HCT116 (cell line): Measurements from ENCODE around the gene CELF2. TPM values are rescaled to one million over a fixed set of nuclear protein-coding genes. Genes with fewer than 3 reads are reported as not detected.

ENCODE experiments used
- ATAC-seq: fragments of 200-7000 bp; cut with Tn5 transposase; 2 replicates; pipeline ENCODE4 v1.9.1; 2020; ENCODE audit warnings: mild to moderate bottlenecking, moderate library complexity
- BruUV-seq: library from RNA; stranded (reverse); fragments of 400-500 nt; replicated peaks from 2 replicates; lab custom pipeline; 2021; lab: Mats Ljungman, UMichigan
- CTCF ChIA-PET: fragments of 300-600 bp; sonication (Branson Sonifier 250); formaldehyde crosslinking; loops from one replicate; lab custom pipeline; 2021; ENCODE audit warnings: antibody characterized with exemption; lab: Charles Lee
- POLR2A ChIA-PET: fragments of 300-600, 350-600 bp; sonication (Branson Sonifier 250); formaldehyde crosslinking; loops from one replicate; lab custom pipeline; 2021; ENCODE audit warnings: antibody characterized with exemption; lab: Charles Lee
- RAD21 ChIA-PET, 2 experiments: fragments of 300-600 bp; sonication (Branson Sonifier 250); formaldehyde crosslinking; loops; one replicate each; lab custom pipeline; 2023; ENCODE audit warnings: low total read pairs in 2 of 2; ENCODE audit not compliant: uncharacterized antibody in 2 of 2, unreplicated experiment in 2 of 2, low non-redundant PET in 1 of 2; lab: Charles Lee
- DNase-seq: peaks from one replicate; pipeline ENCODE4 v3.0.0-alpha.2; 2010; ENCODE audit warnings: low read depth, low spot score
- H2AFZ ChIP-seq: fragments of 200-600 bp; shearing (Covaris generic), sonication (generic); 2 replicates; pipeline ENCODE4 v1.6.1; 2017; ENCODE audit warnings: low read depth, mixed run types, mixed read lengths, antibody characterized with exemption, low read length; ENCODE audit not compliant: poor library complexity, severe bottlenecking
- H3K27ac ChIP-seq: 2 replicates; pipeline ENCODE4 v1.5.1; 2012; ENCODE audit warnings: low read depth, low read length
- H3K27me3 ChIP-seq: fragments of 200-600 bp; sonication (generic); 2 replicates; pipeline ENCODE4 v1.6.1; 2016; ENCODE audit warnings: mixed run types, low read length, mixed read lengths; ENCODE audit not compliant: insufficient read depth
- H3K36me3 ChIP-seq, 2 experiments: fragments of 200-500 bp in 1 of 2; fragments of 200-600 bp in 1 of 2; sonication (Bioruptor generic) in 1 of 2; sonication (generic) in 1 of 2; 2 replicates each; pipeline versions ENCODE4 v1.5.1 to v1.6.1; 2014 to 2016; ENCODE audit warnings: low read length in 2 of 2, inconsistent platforms in 1 of 2, mixed read lengths in 1 of 2, mixed run types in 1 of 2; ENCODE audit not compliant: insufficient read depth in 2 of 2, control insufficient read depth in 1 of 2
- H3K4me1 ChIP-seq, 2 experiments: fragments of 200-600 bp in 1 of 2; sonication (generic) in 1 of 2; 2 replicates each; pipeline versions ENCODE4 v1.5.1 to v1.6.1; 2012 to 2017; ENCODE audit warnings: low read length in 2 of 2, inconsistent platforms in 1 of 2, mild to moderate bottlenecking in 1 of 2, mixed read lengths in 1 of 2, mixed run types in 1 of 2, moderate library complexity in 1 of 2; ENCODE audit not compliant: insufficient read depth in 2 of 2, control insufficient read depth in 1 of 2
- H3K4me2 ChIP-seq: fragments of 200-600 bp; sonication (generic); 2 replicates; pipeline ENCODE4 v1.6.1; 2017; ENCODE audit warnings: mixed run types, low read length, mixed read lengths
- H3K4me3 ChIP-seq, 2 experiments: fragments of 200-600 bp in 1 of 2; sonication (generic) in 1 of 2; replicated peaks in 1 of 2; 2 replicates each; pipeline ENCODE4 v1.5.1; 2011 to 2016; ENCODE audit warnings: low read length in 2 of 2, control low read depth in 1 of 2, low read depth in 1 of 2, mild to moderate bottlenecking in 1 of 2, mixed read lengths in 1 of 2, mixed run types in 1 of 2
- H3K79me2 ChIP-seq: fragments of 200-600 bp; sonication (generic); 2 replicates; pipeline ENCODE4 v1.6.1; 2017; ENCODE audit warnings: mild to moderate bottlenecking, mixed run types, low read length, moderate library complexity, mixed read lengths; ENCODE audit not compliant: insufficient read depth
- H3K9ac ChIP-seq: fragments of 200-600 bp; sonication (generic); 2 replicates; pipeline ENCODE4 v1.6.1; 2016; ENCODE audit warnings: low read length, mixed read lengths
- H3K9me2 ChIP-seq: fragments of 200-600 bp; sonication (generic), shearing (Covaris generic); 2 replicates; pipeline ENCODE4 v1.6.1; 2017; ENCODE audit warnings: mixed run types, mild to moderate bottlenecking, moderate library complexity; ENCODE audit not compliant: insufficient read depth
- H3K9me3 ChIP-seq, 2 experiments: fragments of 200-500 bp in 1 of 2; fragments of 200-600 bp in 1 of 2; sonication (Bioruptor generic) in 1 of 2; sonication (generic) in 1 of 2; 2 replicates each; pipeline ENCODE4 v1.6.1; 2014 to 2017; ENCODE audit warnings: low read length in 2 of 2, mixed read lengths in 2 of 2, inconsistent platforms in 1 of 2, low read depth in 1 of 2, mild to moderate bottlenecking in 1 of 2, mixed run types in 1 of 2, moderate library complexity in 1 of 2; ENCODE audit not compliant: control insufficient read depth in 1 of 2, insufficient read depth in 1 of 2
- H4K20me1 ChIP-seq: fragments of 200-600 bp; sonication (generic), shearing (Covaris generic); 2 replicates; pipeline ENCODE4 v1.6.1; 2017; ENCODE audit warnings: mixed run types, mild to moderate bottlenecking, moderate library complexity; ENCODE audit not compliant: insufficient read depth
- CBX3 ChIP-seq: IDR thresholded peaks from 2 replicates; pipeline ENCODE4 v1.6.1; 2012; ENCODE audit warnings: low read depth
- EZH2 ChIP-seq: fragments of 200-600 bp; sonication (generic); IDR thresholded peaks from 2 replicates; pipeline ENCODE4 v1.6.1; 2017; ENCODE audit warnings: antibody characterized with exemption, mixed run types
- FOSL1 ChIP-seq: IDR thresholded peaks from 2 replicates; pipeline ENCODE4 v1.6.1; 2012; ENCODE audit warnings: low read depth
- POLR2AphosphoS5 ChIP-seq: IDR thresholded peaks from 2 replicates; pipeline ENCODE4 v1.6.1; 2011; ENCODE audit warnings: mild to moderate bottlenecking, low read depth, low read length, moderate library complexity
- SP1 ChIP-seq: IDR thresholded peaks from 2 replicates; pipeline ENCODE4 v1.6.1; 2012; ENCODE audit warnings: low read depth
- YY1 ChIP-seq: IDR thresholded peaks from 2 replicates; pipeline ENCODE4 v1.6.1; 2011; ENCODE audit warnings: low read length, low read depth, moderate library complexity, mild to moderate bottlenecking; ENCODE audit not compliant: insufficient replicate concordance; ENCODE audit errors: extremely low read depth
- intact Hi-C: fragments of 100-400 bp; cut with micrococcal nuclease; formaldehyde crosslinking; loops from 2 replicates; pipeline ENCODE4 v1.10.0; 2022
- total RNA-seq: library from RNA; stranded (reverse); gene quantifications from one replicate; pipeline ENCODE4 v1.2.1, GENCODE V29; 2021; ENCODE audit not compliant: unreplicated experiment
- TF ChIP-seq, protein P1 (sequence below), 3 experiments: fragments of 200-600 bp in 1 of 3; sonication (generic) in 1 of 3; IDR thresholded peaks in 2 of 3; conservative IDR thresholded peaks in 1 of 3; 2 replicates each; pipeline ENCODE4 v1.5.1; 2012 to 2017; ENCODE audit warnings: low read depth in 2 of 3, low read length in 2 of 3, antibody characterized with exemption in 1 of 3, borderline replicate concordance in 1 of 3, control low read depth in 1 of 3, mild to moderate bottlenecking in 1 of 3, mixed read lengths in 1 of 3, mixed run types in 1 of 3, moderate library complexity in 1 of 3; ENCODE audit not compliant: insufficient read depth in 1 of 3
- TF ChIP-seq, protein P2 (sequence below): IDR thresholded peaks from 2 replicates; pipeline ENCODE4 v1.6.1; 2012; ENCODE audit warnings: low read depth

CELF2 gene
- total RNA-seq, 1 experiment from 2014 or later, result 0.66 TPM

- Histone ChIP-seq H4K20me1 (no peaks in the 10 kb centered on the region), H3K79me2 (no peaks in the 10 kb centered on the region), H3K27ac (no peak overlapping the region), H3K36me3 (no peaks in the 10 kb centered on the region), H3K4me3 (no peak overlapping the region), H3K4me1 (no peaks in the 10 kb centered on the region), H3K9ac (no peak overlapping the region), H3K9me3 (peaks cover 0 to 22% of the 10 kb centered on the region in 2 experiments; a peak in 2 of 4 replicates), H2AFZ (no peak overlapping the region), H3K4me2 (no peak overlapping the region)
- ChIA-PET POLR2A (no interaction called here), RAD21 (no interaction called here)
- intact Hi-C loops, result no loop called here
- BruUV-seq, result no TSS peak
- DNase-seq, result no peak
- TF ChIP-seq, protein P1, sequence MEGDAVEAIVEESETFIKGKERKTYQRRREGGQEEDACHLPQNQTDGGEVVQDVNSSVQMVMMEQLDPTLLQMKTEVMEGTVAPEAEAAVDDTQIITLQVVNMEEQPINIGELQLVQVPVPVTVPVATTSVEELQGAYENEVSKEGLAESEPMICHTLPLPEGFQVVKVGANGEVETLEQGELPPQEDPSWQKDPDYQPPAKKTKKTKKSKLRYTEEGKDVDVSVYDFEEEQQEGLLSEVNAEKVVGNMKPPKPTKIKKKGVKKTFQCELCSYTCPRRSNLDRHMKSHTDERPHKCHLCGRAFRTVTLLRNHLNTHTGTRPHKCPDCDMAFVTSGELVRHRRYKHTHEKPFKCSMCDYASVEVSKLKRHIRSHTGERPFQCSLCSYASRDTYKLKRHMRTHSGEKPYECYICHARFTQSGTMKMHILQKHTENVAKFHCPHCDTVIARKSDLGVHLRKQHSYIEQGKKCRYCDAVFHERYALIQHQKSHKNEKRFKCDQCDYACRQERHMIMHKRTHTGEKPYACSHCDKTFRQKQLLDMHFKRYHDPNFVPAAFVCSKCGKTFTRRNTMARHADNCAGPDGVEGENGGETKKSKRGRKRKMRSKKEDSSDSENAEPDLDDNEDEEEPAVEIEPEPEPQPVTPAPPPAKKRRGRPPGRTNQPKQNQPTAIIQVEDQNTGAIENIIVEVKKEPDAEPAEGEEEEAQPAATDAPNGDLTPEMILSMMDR (IDR thresholded peaks at IDR 0.05 in 2 of 3, conservative IDR thresholded peaks at IDR 0.05 in 1 of 3; ENCODE audit: borderline replicate concordance in 1 of 3, insufficient read depth in 1 of 3, low read depth in 2 of 3, low read length in 2 of 3), result no peak
- TF ChIP-seq CBX3 (no peak), EZH2 (no peak), POLR2AphosphoS5 (no peak), FOSL1 (no peak), YY1 (no peak), SP1 (no peak)
- TF ChIP-seq, protein P2, sequence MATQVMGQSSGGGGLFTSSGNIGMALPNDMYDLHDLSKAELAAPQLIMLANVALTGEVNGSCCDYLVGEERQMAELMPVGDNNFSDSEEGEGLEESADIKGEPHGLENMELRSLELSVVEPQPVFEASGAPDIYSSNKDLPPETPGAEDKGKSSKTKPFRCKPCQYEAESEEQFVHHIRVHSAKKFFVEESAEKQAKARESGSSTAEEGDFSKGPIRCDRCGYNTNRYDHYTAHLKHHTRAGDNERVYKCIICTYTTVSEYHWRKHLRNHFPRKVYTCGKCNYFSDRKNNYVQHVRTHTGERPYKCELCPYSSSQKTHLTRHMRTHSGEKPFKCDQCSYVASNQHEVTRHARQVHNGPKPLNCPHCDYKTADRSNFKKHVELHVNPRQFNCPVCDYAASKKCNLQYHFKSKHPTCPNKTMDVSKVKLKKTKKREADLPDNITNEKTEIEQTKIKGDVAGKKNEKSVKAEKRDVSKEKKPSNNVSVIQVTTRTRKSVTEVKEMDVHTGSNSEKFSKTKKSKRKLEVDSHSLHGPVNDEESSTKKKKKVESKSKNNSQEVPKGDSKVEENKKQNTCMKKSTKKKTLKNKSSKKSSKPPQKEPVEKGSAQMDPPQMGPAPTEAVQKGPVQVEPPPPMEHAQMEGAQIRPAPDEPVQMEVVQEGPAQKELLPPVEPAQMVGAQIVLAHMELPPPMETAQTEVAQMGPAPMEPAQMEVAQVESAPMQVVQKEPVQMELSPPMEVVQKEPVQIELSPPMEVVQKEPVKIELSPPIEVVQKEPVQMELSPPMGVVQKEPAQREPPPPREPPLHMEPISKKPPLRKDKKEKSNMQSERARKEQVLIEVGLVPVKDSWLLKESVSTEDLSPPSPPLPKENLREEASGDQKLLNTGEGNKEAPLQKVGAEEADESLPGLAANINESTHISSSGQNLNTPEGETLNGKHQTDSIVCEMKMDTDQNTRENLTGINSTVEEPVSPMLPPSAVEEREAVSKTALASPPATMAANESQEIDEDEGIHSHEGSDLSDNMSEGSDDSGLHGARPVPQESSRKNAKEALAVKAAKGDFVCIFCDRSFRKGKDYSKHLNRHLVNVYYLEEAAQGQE, result no peak
- TF ChIP-seq, all 23 proteins: peak for 0
- CTCF ChIA-PET, result no interaction called here
- Histone ChIP-seq H3K27me3 (no peaks in the 10 kb centered on the region), H3K9me2 (no peaks in the 10 kb centered on the region)
- ATAC-seq, result no peak
Measured at GRCh38 chr10:10977226-10977956, 40.3 kb upstream of the CELF2 start.
